Tibial artery (tissue), 4 donors: ENCODE data around the gene RSF1.

Experiments
- DNase-seq, 2 donors: peaks; one replicate each; pipeline ENCODE4 v3.0.0-alpha.2; 2019
- H3K27ac ChIP-seq, 2 donors: fragments of 200-600 bp; sonication (generic) in 1 of 2; 1 replicate in 1 of 2; 2 replicates in 1 of 2; pipeline ENCODE4 v1.5.1; 2018 to 2019; ENCODE audit warnings: mild to moderate bottlenecking in 1 of 2
- H3K27me3 ChIP-seq, 2 donors: fragments of 200-600 bp; sonication (generic) in 1 of 2; one replicate each; pipeline versions ENCODE4 v1.5.1 to v1.6.0; 2016 to 2019
- H3K36me3 ChIP-seq, 3 donors: fragments of 200-600 bp; sonication (generic) in 2 of 3; one replicate each; pipeline ENCODE4 v1.5.1; 2016 to 2019; ENCODE audit warnings: mild to moderate bottlenecking in 2 of 3
- H3K4me1 ChIP-seq, 4 donors: fragments of 200-600 bp; sonication (generic) in 2 of 4; 1 replicate in 3 of 4; 2 replicates in 1 of 4; pipeline ENCODE4 v1.5.1; 2016 to 2019
- H3K4me3 ChIP-seq, 2 donors: fragments of 200-600 bp; sonication (generic) in 1 of 2; 1 replicate in 1 of 2; 2 replicates in 1 of 2; pipeline ENCODE4 v1.5.1; 2018 to 2019; ENCODE audit warnings: mild to moderate bottlenecking in 2 of 2
- H3K9me3 ChIP-seq, 3 donors: fragments of 200-600 bp; sonication (generic) in 1 of 3; one replicate each; pipeline ENCODE4 v1.5.1; 2016 to 2019
- intact Hi-C: fragments of 100-400 bp; cut with DNase I; formaldehyde crosslinking; loops from one replicate; pipeline ENCODE4 v1.15.0; 2023; ENCODE audit warnings: low total_unique reads
- TF ChIP-seq, protein P1 (sequence below), 2 experiments: fragments of 200-600 bp in 1 of 2; fragments of 450-650 bp in 1 of 2; IDR thresholded peaks; one replicate each; pipeline ENCODE4 v1.5.1; 2017 to 2019; ENCODE audit warnings: antibody characterized with exemption in 2 of 2, mild to moderate bottlenecking in 1 of 2, moderate library complexity in 1 of 2

The RSF1 gene

DNA sequence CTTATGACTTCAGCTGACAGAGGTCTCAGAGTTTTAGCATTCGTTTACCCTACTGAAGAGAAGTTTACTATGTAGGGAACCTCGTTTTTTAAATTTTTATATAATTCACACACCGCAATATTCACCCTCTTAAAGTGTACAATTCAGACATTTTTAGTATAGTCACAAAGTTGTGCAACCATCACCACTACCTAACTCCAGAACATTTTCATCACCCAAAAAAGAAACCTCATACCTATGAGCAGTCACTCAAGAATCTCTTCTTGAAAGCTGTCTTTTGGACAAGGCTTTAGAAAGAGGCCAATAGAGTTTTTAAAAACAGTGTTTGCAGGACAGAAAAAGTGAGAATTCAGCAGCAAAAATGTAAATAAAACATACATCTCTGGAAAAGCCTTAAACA lies 143.4 kb downstream of the RSF1 start:
- TF ChIP-seq, protein P1, sequence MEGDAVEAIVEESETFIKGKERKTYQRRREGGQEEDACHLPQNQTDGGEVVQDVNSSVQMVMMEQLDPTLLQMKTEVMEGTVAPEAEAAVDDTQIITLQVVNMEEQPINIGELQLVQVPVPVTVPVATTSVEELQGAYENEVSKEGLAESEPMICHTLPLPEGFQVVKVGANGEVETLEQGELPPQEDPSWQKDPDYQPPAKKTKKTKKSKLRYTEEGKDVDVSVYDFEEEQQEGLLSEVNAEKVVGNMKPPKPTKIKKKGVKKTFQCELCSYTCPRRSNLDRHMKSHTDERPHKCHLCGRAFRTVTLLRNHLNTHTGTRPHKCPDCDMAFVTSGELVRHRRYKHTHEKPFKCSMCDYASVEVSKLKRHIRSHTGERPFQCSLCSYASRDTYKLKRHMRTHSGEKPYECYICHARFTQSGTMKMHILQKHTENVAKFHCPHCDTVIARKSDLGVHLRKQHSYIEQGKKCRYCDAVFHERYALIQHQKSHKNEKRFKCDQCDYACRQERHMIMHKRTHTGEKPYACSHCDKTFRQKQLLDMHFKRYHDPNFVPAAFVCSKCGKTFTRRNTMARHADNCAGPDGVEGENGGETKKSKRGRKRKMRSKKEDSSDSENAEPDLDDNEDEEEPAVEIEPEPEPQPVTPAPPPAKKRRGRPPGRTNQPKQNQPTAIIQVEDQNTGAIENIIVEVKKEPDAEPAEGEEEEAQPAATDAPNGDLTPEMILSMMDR (IDR thresholded peaks at IDR 0.05), result no peak

DNA sequence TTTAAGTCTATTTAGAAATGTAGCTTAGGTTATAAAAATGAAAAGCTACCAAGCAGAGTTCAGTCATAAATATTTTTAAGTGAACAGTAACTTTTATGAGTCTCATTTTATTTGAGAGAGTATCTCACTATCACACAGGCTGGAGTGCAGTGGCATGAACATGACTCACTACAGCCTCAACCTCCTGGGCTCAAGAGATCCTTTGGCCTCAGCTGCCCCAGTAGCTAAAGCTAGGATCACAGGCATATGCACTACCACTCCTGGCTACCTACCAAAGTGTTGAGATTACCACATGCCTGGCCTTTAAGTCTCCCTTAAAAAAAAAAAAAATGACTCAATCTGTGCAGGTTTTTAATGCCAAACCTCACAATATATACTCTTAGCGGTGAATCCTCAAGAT lies 148.3 kb downstream of the RSF1 start:
- H3K9me3 ChIP-seq, result no peaks in the 10 kb centered on the region
- no peaks in the 10 kb centered on the region for H3K4me1 ChIP-seq
- no peaks in the 10 kb centered on the region for H3K27me3 ChIP-seq
- no peak overlapping the region for H3K4me3 ChIP-seq
- DNase-seq, result no peak
- TF ChIP-seq, protein P1 (IDR thresholded peaks at IDR 0.05), result no peak
- intact Hi-C loops, result no loop called here
- peaks cover 87 to 90% (median 88%) of the 10 kb centered on the region in 3 donors for H3K36me3 ChIP-seq
- no peak overlapping the region for H3K27ac ChIP-seq

More for the DNA sequence above, 143.4 kb downstream of the RSF1 start:
- no peak for DNase-seq
- no peaks in the 10 kb centered on the region for H3K4me1 ChIP-seq
- no peak overlapping the region for H3K4me3 ChIP-seq
- H3K9me3 ChIP-seq, result no peaks in the 10 kb centered on the region
- H3K36me3 ChIP-seq, result peaks cover 57 to 89% (median 77%) of the 10 kb centered on the region in 3 donors
- no peak overlapping the region for H3K27ac ChIP-seq
- intact Hi-C loops, result no loop called here
- H3K27me3 ChIP-seq, result no peaks in the 10 kb centered on the region

DNA sequence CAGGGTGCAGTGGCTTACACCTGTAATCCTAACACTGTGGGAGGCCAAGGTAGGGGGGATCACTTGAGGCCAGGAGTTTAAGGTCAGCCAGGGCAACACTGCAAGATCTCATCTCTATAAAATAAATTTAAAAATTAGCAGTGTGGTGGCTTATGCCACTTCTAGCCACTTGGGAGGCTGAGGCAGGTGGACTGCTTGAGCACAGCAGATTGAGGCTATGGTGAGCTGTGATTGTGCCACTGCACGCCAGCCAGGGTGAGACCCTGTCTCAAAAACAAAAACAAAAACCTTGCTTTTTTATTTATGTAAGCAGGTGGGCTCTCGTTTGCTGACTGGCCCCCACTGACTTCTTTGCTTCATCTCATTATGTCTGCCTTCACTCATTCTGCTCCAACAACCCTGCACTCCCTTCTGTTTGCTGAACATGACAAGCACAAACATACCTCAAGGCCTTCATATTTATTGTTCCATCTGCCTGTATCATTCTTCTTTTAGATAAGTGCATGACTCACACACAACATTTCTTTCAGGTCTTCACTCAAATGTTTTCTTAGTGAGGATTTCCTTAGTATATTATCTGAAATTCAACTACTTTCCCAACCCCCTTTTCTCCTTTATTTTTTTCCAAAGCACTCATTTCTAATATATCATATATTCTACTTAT lies 150.5 kb downstream of the RSF1 start:
- Histone ChIP-seq H3K4me3 (no peak overlapping the region), H3K36me3 (peaks cover 65 to 94% (median 75%) of the 10 kb centered on the region in 3 donors), H3K27me3 (no peaks in the 10 kb centered on the region), H3K4me1 (no peaks in the 10 kb centered on the region), H3K27ac (no peak overlapping the region), H3K9me3 (no peaks in the 10 kb centered on the region)
- DNase-seq, result no peak
- TF ChIP-seq, protein P1 (IDR thresholded peaks at IDR 0.05), result no peak
- intact Hi-C loops, result no loop called here

- Histone ChIP-seq H3K9me3 (no peaks in the 10 kb centered on the region), H3K27me3 (no peaks in the 10 kb centered on the region), H3K27ac (no peak overlapping the region), H3K4me1 (no peaks in the 10 kb centered on the region), H3K4me3 (no peak overlapping the region), H3K36me3 (peaks cover 57 to 92% (median 65%) of the 10 kb centered on the region in 3 donors)
- no peak for DNase-seq
- TF ChIP-seq, protein P1 (IDR thresholded peaks at IDR 0.05), result no peak
- intact Hi-C loops, result no loop called here
Measured at GRCh38 chr11:77668760-77669159, 151.8 kb downstream of the RSF1 start.

DNA sequence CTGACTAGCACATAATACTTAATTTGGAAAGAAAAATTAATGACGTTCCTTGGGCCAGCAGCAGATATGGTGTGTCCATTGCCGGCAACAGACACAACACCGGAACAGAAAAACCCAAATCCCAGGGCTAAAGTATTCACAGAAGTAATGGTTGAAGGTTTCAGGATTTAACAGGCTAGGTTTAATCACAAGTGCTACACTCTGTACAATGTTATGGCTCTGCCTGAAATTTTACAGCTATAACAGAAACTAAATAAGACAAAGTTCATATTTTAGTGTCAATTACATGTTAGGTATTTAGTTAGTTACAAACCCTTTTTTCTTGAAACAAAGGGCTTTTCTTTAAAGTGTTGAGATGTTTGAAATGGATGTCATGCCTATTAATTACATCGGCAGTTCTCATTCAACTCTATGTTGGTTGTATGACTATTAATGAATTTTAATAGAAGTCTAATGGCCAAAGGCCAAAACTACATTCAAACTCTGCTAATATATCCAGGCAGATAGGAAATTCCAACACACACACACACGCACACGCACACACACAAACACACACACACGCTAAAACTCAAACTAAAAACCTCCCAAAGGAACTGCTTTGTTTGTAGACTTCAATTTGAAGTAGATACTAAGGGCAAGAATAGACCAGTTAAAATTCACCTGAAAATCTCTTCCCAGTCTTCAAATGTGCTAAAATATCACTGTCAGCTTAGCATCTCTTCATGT lies 155.1 kb downstream of the RSF1 start:
- intact Hi-C loops, result no loop called here
- no peak for DNase-seq
- Histone ChIP-seq H3K27me3 (no peaks in the 10 kb centered on the region), H3K4me1 (no peaks in the 10 kb centered on the region), H3K9me3 (no peaks in the 10 kb centered on the region), H3K36me3 (peaks cover 32 to 65% (median 36%) of the 10 kb centered on the region in 3 donors), H3K27ac (no peak overlapping the region), H3K4me3 (no peak overlapping the region)
- TF ChIP-seq, protein P1 (IDR thresholded peaks at IDR 0.05), result no peak
